Measurements from ENCODE around the gene GRK3.
"Not testable (repeated sequence)": the region's sequence is repeated elsewhere in the genome, so short reads cannot be mapped to it uniquely, and the experiment has no call there.

DNA sequence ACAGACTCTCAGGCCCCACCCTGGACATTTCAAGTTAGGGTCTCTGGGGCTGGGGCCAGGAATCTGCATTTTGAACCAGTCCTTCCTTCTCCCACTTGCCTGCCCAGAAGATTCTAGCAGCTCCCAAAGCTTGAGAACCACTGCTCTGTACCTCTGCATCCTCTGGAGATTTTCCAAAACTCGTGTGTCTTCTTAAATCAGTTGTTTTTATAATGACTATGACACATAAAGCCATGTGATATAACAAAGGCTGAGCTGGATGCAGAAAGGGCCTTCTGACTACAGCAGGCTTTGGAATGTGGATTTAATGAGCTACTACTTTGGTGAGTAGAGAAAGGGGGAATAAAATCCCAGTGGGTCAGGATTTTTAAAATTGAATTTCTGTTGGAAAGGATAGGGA, 37.5 kb upstream of the GRK3 start:
- not testable (repeated sequence) for TF ChIP-seq POLR2AphosphoS5, POLR2A (IDR thresholded peaks at IDR 0.05)
- TF ChIP-seq, protein P1, sequence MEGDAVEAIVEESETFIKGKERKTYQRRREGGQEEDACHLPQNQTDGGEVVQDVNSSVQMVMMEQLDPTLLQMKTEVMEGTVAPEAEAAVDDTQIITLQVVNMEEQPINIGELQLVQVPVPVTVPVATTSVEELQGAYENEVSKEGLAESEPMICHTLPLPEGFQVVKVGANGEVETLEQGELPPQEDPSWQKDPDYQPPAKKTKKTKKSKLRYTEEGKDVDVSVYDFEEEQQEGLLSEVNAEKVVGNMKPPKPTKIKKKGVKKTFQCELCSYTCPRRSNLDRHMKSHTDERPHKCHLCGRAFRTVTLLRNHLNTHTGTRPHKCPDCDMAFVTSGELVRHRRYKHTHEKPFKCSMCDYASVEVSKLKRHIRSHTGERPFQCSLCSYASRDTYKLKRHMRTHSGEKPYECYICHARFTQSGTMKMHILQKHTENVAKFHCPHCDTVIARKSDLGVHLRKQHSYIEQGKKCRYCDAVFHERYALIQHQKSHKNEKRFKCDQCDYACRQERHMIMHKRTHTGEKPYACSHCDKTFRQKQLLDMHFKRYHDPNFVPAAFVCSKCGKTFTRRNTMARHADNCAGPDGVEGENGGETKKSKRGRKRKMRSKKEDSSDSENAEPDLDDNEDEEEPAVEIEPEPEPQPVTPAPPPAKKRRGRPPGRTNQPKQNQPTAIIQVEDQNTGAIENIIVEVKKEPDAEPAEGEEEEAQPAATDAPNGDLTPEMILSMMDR (IDR thresholded peaks at IDR 0.05): not testable (repeated sequence)
